GM19239 (cell line): ENCODE results near the gene PBLD.
A peak's percentile ranks its signal among the peaks of the same experiment; 100 is the strongest.
"Not testable (repeated sequence)": the region's sequence is repeated elsewhere in the genome, so short reads cannot be mapped to it uniquely, and the experiment has no call there.

ENCODE experiments used
- DNase-seq: peaks from one replicate; pipeline ENCODE4 v3.0.0; 2011; ENCODE audit warnings: low spot score; ENCODE audit not compliant: insufficient read length
- FAIRE-seq: peaks from 2 replicates; lab custom pipeline; 2011; peaks lifted over from hg19 to GRCh38; lab: Jason Lieb, UNC

Gene PBLD

DNA sequence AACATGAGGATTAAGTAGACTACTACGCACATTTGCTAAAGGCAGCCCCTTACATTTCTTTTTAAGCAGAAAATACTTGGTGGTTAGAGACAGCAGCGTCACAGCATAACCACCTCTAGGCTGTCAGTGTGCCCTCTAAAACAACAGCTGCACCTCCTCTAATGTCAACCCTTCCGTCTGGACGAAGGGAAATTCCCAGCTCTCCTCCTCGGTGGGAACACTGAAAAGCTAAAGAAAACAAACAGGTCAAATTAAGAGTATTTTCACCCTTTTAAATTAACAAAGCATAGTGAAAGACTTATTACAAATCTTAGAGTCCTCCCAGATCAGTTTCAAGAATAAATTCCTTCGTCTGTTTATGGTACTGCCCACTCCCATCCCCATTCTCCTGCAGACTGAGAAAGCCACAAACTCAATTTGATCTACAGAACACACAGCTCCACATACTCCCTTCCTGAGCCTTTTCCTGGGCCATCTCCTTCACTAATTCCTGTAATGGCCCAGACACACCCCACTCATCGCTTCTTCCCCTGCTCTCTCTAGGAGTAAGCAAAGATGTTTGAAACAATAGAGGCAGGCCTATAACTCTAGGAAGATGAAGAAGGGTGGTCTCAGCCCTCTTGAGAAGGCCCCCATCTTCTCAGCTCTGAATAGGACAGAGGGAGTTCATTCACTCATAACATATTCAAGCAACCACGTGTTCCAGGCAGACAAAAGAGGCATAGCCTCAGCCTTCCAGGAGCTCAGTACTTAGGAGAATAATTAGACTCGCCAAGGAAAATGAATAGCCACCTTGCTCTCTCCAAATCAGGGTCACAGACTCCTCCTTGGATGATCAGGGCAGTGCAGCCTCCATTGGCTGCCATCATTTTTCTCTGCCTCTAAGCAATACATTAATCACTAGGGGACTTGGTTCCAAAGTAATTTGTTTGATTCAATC lies 48.4 kb downstream of the PBLD start:
- DNase-seq, result no peak
- FAIRE-seq, result no peak

DNA sequence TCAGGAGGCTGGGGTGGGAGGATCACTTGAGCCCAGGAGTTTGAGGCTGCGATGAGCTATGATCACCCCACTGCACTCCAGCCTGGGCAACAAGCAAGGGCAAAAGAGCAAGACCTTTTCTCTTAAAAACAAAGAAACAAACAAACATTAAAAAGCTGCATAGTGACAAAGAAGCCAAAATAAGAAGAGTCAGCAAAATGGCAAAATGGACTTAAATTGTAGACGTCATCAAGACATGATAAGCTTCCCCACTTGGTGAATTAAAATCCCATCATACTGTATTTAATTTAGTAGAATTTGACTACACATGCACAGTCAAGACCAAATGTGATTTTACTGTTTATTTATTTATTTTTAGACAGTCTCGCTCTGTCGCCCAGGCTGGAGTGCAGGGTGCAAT lies 52.0 kb downstream of the PBLD start:
- no peak for FAIRE-seq
- DNase-seq, result no peak

DNA sequence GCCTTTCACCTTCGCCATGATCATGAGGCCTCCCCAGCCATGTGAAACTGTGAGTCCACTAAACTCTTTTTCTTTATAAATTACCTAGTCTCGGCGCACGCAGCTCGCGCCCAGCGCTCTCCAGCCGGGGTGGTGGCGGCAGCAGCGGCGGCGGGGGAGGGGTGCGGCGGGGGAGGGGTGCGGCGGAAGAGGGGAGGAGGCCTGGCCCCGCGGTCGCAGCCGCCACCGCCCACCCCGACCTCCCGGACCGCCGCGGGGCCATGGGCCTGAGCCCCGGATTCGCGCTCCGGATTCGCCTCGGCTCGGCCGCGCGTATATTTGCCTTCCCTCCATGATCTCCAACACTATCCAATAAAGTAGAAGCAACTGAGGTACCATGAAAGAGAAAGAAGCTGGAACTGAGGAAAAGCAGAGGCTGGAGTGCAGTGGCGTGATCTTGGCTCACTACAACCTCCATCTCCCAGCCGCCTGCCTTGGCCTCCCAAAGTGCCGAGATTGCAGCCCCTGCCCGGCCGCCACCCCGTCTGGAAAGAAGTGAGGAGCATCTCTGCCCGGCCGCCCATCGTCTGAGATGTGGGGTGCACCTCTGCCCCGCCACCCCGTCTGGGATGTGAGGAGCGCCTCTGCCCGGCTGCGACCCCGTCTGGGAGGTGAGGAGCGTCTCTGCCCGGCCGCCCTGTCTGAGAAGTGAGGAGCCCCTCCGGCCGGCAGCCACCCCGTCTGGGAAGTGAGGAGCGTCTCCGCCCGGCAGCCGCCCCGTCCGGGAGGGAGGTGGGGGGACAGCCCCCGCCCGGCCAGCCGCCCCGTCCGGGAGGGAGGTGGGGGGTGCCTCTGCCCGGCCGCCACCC lies 53.6 kb downstream of the PBLD start:
- FAIRE-seq, result not testable (repeated sequence)

DNA sequence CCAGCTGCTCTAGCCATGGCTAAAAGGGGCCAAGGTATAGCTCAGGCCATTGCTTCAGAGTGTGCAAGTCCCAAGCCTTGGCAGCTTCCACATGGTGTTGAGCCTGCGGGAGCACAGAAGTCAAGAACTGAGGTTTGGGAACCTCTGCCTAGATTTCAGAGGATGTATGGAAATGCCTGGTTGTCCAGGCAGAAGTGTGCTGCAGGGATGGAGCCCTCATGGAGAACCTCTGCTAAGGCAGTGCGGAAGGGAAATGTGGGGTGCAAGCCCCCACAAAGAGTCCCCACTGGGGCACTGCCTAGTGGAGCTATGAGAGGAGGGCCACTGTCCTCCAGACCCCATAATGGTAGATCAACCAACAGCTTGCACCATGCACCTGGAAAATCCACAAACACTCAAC lies 54.9 kb downstream of the PBLD start:
- FAIRE-seq, DNase-seq: not testable (repeated sequence)

More for the DNA sequence above, 53.6 kb downstream of the PBLD start:
- not testable (repeated sequence) for DNase-seq

DNA sequence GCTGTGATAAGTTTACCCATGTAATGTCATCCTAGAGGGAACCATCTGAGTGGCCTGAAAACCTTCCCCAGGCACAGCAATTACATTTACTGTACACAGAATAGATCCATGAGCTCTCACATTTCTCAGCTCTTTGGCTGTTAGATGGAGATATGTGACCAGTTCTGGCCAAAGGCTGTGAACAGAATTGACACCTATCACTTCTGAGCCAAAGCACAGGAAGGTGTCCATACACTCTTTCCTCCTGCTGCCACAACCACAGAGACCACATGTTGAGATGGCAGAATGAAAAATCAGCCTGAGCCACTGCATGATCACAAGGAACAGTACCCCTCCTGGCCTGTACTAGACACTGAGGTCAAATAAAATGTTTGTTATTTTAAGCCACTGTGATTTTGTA lies 56.5 kb downstream of the PBLD start:
- FAIRE-seq (no peak), DNase-seq (no peak)

DNA sequence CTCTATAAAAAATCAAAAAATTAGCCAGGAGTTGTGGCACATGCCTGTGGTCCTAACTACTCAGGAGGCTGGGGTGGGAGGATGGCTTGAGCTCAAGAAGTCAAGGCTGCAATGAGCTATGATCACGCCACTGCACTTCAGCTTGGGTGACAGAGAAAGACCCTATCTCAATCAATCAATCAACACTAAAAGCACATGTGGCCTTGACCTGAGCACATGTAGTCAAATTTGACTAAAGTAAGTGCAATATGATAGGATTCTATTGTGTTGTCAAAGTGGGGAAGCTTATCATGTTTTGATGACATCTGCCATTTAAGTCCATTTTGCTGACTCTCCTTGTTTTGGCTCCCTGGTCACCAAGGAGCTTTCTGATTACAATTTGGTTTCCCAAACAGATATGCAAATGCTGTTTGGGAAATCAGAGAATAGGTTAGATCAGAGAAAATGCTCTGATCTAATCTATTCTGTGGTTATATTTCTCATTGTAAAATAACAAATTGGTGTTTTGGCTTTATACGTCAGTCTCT lies 57.1 kb downstream of the PBLD start:
- FAIRE-seq (no peak), DNase-seq (no peak)

DNA sequence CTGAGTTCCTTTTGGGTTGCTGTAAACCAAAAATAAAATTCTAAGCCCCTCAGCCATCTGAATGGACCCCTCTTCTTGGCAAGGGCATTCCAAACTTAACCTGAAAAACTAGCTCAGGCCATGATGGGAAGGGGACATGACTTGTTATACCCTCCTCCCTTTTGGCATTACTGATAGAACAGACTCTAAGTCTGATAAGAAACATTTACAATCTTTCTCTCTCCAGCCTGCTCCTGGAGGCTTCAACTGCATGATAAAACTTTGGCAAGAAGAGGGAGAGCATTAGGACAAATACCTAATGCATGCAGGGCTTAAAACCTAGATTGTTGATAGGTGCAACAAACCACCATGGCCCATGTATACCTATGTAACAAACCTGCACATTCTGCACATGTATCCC lies 59.9 kb downstream of the PBLD start:
- no peak for DNase-seq

DNA sequence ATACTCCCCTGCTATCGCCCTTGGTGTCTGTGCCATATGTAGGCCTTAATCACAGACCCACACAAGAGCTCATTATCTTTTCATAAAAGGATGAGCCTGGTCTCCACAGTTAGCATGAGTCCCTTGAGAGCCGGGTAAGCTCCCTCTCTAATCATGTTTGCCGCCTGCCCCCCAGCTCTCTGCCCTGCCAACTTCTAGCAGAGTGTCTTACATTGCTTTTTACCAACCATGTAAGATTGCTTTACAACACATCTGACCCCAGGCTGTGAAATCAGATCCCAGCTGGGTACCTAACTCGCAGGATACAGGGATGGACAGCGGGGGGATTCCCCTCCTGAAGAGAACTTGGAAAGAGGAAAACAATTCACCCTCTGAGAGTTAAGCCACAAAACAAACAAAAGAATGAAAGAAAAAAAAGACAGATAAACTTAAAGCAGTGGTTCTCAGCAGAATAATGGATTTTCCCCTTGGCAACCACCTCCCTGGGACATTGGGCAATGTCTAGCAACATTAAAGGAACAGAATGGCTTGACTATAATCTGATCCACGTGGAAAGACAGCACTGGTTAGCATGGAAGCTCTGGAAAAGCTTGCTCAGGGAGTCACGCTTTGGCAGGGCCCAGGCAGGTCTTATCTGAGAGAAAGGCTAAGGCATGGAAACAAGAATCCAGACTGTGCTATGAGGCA lies 61.4 kb downstream of the PBLD start:
- FAIRE-seq (no peak), DNase-seq (no peak)

More for the DNA sequence above, 59.9 kb downstream of the PBLD start:
- FAIRE-seq, result no peak

DNA sequence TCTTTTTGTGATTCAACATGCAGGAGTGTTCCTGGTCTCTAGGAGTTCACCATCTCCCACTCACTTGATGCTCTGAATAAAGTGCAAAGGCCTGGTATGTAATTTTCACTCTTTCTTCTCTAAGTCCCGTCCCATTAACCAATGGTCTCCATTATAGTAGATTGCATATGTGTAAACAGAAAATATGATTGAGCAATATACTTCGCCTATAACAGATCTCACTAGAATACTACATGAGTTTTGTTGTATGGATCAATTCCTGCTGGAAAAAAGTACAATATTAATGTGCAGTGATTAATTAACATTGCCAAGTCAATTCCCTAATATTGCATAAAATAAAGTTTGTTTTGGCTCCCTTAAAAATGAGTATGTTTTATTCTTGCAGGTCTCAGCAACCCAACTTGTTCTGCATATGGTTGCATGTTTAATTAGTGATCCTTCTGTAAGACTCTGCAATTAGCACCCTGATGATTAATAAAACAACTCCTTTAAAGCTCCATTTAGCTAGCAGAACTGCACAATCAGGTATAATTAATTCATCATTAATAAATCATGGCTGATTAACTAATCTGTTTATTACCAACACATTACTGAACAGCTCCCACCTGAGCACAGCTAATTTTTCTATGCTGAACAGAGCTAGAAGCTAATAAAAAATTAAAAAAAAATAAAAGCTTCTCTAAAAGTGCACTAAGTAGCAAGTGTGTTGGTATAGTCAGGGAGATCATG lies 63.0 kb downstream of the PBLD start:
- DNase-seq, result no peak
- FAIRE-seq, result no peak

DNA sequence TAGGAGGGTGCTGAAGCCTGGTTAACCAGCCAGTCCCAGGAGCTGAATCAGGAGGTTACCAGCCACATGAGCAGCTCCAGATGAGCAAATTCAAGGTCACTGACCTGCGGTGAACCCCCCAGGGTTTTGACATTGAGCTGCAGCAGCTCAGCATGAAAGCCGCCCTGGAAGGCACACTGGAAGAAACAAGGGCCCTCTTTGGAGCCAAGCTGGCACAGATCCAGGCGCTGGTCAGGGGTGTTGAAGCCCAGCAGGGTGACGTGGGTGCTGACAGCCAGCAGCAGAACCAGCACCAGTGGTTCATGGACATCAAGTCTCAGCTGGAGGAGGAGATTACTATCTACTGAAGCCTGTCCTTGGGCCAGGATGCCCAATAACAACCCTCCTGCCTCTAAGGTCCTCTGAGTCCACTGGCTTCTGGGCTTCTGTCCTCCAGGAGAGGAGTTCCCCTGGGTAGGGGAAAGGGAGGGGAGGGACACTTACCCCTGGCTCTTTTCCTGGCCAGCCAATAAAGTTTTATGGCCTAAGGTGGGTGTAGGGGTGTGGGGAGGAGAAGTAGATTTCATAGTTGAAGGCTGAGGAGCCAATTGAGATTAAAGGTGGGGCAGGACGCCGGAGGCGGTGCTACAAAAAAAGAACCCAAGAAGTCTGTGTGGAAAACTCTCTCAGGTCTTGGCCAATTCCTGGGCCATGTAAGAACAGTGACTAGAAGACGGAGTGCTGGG lies 71.4 kb downstream of the PBLD start:
- FAIRE-seq (no peak), DNase-seq (no peak)

DNA sequence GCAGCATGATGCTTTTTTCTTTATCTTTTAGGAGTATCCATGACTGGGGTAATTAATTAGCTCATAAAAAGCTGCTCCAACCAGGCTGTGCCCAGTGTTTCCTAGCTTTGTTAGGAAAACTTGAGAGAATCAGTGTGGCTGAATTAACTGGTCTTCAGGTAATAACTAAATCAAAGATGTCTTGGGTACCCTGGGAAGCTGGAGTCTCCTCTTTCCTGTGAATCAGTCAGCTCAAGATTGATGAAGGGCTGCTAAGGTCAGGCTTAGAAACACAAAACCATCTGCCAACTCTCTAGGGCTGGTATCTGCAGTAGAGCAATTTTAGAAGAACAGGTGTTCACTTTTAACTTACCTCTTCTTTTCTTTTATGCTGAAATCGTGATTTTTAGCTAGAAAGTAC lies 79.4 kb downstream of the PBLD start:
- no peak for FAIRE-seq
- DNase-seq, result no peak

DNA sequence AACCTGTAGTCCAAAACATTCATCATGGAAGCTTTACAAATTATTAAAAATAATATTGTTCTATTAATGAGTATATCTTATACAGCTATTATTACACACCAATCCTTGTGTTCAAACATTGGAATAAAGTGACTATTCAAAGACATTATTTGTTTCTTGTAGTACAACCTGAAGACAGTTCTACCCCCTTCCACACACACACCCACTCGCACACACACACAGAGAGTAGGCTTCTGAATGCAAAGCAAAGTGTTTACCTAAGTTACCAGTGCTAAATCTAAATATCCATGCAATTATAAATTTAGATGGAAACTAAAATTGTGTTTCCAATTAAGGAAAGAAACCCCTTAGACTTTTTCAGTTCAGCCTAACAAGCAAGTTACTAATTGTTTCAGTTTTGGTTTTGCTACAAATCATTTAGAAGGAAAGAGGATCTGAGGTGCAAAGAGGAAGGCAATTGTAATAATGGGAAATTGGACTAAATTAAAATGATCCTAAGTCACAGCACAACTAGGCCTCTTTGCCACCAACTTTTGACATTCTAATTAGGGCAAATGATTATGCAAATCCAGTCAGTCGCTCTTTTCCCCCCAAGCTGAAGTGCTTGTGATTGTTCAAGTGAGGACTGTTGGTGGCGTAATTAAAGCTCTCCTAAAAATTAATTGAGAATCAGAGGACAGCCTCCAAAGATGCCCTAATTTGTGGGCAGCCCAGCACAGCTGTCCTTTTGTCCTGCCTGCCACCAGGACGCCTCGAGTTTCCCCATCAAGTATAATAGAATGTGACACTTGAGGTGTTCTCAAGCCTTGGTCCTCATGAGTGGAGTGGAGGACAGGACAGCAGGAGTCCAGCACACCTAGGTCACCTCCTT lies 80.9 kb downstream of the PBLD start:
- DNase-seq (no peak), FAIRE-seq (peak; percentile 92)

DNA sequence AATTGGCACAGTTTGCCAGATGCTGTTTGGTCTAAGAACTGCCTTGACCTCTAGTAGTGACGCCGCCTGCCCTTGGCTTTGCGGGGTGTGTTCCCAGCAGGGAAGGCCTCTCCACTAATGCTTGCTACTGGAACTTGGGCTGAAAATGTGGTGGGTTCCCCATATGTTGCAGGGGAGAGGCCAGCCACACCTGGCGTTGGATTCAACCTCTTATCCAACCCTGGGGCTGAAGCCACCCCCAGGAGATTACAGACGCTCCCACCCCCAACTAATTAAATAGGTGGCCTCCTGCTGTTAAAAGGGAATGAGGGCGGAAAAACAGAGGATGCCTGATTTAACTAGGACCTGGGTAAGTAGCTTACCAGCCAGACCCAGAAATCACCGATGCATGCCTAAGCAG lies 81.6 kb downstream of the PBLD start:
- FAIRE-seq, result no peak
- DNase-seq, result no peak

DNA sequence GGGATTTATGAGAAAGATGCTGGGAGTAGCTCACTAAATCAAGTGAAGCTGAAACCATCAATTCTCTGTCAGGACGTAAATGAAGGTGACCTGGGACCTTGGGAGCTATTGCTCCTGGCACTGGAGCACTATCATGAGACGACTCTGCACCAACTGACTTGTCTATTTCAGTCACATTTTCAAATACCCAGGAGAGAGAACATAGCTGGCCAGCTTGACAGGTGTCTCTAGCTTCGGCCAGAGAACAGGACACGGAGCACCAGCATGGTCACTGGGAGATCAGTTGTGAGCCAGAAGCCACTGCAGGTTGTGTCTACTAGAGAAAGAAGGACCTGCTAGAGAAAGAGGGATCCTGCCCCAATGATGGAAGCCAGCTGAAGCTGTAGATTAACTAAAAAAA lies 83.4 kb downstream of the PBLD start:
- DNase-seq, result no peak
- FAIRE-seq, result no peak

DNA sequence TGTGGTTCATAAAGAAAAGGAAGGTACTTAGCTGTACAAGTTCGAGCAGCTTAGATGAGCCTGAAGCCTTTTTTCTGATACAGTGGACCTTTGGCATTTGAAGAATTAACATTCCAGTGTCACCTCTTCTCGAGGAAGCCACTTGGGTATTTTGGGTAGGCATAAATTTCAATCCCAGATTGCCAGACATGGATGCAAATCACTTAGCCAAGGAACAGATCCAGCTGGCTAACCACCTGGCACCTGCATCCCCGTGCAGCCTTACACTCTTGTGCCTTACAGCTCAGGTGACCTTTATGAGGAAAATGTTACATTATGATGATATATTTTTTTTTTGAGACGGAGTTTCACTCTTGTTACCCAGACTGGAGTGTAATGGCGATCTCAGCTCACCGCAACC lies 84.8 kb downstream of the PBLD start:
- FAIRE-seq (no peak), DNase-seq (no peak)

DNA sequence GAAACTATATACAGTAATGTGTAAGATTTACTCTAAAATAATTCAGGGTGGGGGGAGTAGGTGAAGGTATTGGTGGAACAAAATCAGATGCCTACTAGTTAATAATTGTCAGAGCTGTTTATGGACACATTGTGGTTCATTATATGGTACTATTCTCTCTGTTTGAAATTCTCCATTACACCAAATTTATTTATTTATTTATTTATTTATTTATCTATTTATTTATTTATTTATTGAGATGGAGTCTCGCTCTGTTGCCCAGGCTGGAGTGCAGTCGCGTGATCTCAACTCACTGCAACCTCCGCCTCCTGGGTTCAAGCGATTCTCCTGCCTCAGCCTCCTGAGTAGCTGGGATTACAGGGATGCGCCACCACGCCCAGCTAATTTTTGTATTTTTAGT lies 86.3 kb downstream of the PBLD start:
- FAIRE-seq, result not testable (repeated sequence)

DNA sequence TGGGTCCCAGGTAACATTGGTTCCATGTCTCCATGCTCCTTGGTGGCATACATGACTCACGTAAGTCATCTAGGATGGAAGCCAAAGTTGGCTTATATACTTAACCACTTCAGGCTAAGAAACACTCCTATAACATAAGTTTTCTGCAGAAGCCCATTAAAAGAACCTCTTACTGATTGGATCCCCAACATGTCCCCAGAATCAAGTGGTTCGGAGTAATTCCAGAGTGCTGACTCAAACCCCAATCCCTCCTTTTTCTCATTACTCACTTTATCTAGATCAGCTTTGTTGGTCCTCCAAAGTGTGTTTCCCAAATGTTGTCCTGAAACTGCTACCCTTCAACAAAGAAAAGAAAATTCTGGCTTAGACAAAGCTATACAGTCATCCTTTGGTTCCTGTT lies 90.7 kb downstream of the PBLD start:
- FAIRE-seq (no peak), DNase-seq (no peak)

More for the DNA sequence above, 86.3 kb downstream of the PBLD start:
- DNase-seq, result not testable (repeated sequence)

DNA sequence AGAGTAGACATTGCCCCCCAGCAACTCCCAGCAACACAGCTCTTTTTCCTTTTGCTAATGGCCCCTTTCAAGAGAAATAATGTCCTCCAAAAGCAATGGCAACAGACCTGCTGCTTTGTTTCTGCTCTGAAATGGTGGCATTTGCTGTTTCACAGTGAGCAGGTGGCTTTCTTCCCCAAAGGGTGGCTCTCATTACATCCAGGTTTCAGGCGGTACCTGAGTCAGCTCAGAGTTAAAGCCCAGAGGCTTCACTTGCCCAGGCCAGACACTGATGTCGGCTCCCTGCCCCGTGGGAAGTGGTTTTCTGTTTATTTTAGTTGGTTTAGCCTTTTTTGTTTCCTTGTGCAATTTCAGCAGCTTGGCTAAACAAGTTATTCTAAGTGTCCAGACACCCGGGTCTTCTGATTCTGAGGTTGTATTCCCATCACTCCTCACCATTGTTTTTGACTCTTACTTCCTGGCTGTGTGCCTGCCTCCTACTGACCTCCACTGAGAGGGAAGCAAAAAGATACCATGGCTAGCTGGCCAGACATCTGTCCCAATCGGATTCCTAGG lies 93.1 kb downstream of the PBLD start:
- no peak for DNase-seq
- no peak for FAIRE-seq
